Breast epithelium (tissue), 4 donors: Measurements from ENCODE around the gene TYRP1. TPM values are rescaled to one million over a fixed set of nuclear protein-coding genes. Genes with fewer than 3 reads are reported as not detected.

Experiments used
- DNase-seq, 2 donors: peaks; one replicate each; pipeline ENCODE4 v3.0.0-alpha.2; 2019; ENCODE audit warnings: low spot score in 2 of 2
- H3K27ac ChIP-seq, 2 donors: fragments of 200-600 bp; sonication (generic) in 1 of 2; one replicate each; pipeline ENCODE4 v1.5.1; 2016 to 2019; ENCODE audit warnings: mild to moderate bottlenecking in 1 of 2
- H3K27me3 ChIP-seq, 2 donors: fragments of 200-600 bp; sonication (generic) in 1 of 2; one replicate each; pipeline versions ENCODE4 v1.5.1 to v1.6.0; 2017 to 2019; ENCODE audit warnings: control low read depth in 1 of 2, mild to moderate bottlenecking in 1 of 2
- H3K36me3 ChIP-seq: fragments of 200-600 bp; one replicate; pipeline ENCODE4 v1.5.1; 2019
- H3K4me1 ChIP-seq, 2 donors: fragments of 200-600 bp; sonication (generic); one replicate each; pipeline ENCODE4 v1.5.1; 2016 to 2019; ENCODE audit warnings: control low read depth in 1 of 2
- H3K4me3 ChIP-seq, 3 donors: fragments of 200-600 bp; sonication (generic); 1 replicate in 2 of 3; 2 replicates in 1 of 3; pipeline ENCODE4 v1.5.1; 2016 to 2019; ENCODE audit warnings: mild to moderate bottlenecking in 3 of 3, moderate library complexity in 2 of 3
- H3K9me3 ChIP-seq, 2 donors: fragments of 200-600 bp; sonication (generic) in 1 of 2; one replicate each; pipeline ENCODE4 v1.5.1; 2016 to 2019; ENCODE audit warnings: control low read depth in 1 of 2
- POLR2A ChIP-seq: fragments of 450-650 bp; IDR thresholded peaks from one replicate; pipeline ENCODE4 v1.6.1; 2016; ENCODE audit warnings: antibody characterized with exemption, mild to moderate bottlenecking, moderate library complexity
- POLR2AphosphoS5 ChIP-seq, 3 donors: sonication (generic); formaldehyde crosslinking; IDR thresholded peaks; one replicate each; pipeline ENCODE4 v1.6.1; 2017; ENCODE audit warnings: antibody characterized with exemption in 3 of 3
- intact Hi-C: fragments of 100-400 bp; cut with DNase I; formaldehyde crosslinking; loops from one replicate; pipeline ENCODE4 v1.15.1; 2023; ENCODE audit warnings: low total_unique reads
- total RNA-seq, 3 donors: library from RNA; depleted of rRNA; stranded (reverse); fragments of >200 nt; gene quantifications; one replicate each; pipeline ENCODE4 v1.1.0, GENCODE V29; 2016
- TF ChIP-seq, protein P1 (sequence below), 3 donors: fragments of 450-650 bp; IDR thresholded peaks; one replicate each; pipeline ENCODE4 v1.5.1; 2016 to 2017; ENCODE audit warnings: antibody characterized with exemption in 3 of 3, mild to moderate bottlenecking in 3 of 3, moderate library complexity in 3 of 3

TYRP1 gene
- total RNA-seq, 3 donors from 2014 or later, result not detected

DNA sequence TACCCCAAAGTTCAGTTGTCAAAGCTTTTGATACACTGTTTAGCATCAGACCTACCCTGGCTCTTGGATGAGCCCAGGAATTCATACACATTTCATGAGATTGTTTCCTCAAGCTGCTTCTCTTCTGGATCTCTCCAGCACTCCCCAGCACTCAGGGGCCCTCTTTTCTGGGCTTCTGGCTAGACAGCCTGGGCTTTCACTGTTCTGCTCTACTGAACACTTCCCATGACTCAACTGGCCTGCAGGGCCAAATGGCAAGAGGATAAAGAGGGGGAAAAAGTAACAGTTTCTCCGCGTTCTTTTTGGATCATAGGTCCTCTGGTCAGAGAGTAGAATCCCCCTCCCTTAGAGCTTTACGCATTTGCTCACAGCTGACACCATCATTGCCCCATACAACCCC, 60.7 kb downstream of the TYRP1 start:
- no peak overlapping the region for H3K4me3 ChIP-seq
- no peaks in the 10 kb centered on the region for H3K4me1 ChIP-seq
- TF ChIP-seq POLR2A, result no peak
- TF ChIP-seq POLR2AphosphoS5 (IDR thresholded peaks at IDR 0.05), result no peak
- TF ChIP-seq, protein P1, sequence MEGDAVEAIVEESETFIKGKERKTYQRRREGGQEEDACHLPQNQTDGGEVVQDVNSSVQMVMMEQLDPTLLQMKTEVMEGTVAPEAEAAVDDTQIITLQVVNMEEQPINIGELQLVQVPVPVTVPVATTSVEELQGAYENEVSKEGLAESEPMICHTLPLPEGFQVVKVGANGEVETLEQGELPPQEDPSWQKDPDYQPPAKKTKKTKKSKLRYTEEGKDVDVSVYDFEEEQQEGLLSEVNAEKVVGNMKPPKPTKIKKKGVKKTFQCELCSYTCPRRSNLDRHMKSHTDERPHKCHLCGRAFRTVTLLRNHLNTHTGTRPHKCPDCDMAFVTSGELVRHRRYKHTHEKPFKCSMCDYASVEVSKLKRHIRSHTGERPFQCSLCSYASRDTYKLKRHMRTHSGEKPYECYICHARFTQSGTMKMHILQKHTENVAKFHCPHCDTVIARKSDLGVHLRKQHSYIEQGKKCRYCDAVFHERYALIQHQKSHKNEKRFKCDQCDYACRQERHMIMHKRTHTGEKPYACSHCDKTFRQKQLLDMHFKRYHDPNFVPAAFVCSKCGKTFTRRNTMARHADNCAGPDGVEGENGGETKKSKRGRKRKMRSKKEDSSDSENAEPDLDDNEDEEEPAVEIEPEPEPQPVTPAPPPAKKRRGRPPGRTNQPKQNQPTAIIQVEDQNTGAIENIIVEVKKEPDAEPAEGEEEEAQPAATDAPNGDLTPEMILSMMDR (IDR thresholded peaks at IDR 0.05), result no peak
- DNase-seq, result no peak
- no peak overlapping the region for H3K27ac ChIP-seq
- no peaks in the 10 kb centered on the region for H3K9me3 ChIP-seq
- intact Hi-C loops, result no loop called here
- no peaks in the 10 kb centered on the region for H3K36me3 ChIP-seq
- H3K27me3 ChIP-seq, result no peaks in the 10 kb centered on the region

DNA sequence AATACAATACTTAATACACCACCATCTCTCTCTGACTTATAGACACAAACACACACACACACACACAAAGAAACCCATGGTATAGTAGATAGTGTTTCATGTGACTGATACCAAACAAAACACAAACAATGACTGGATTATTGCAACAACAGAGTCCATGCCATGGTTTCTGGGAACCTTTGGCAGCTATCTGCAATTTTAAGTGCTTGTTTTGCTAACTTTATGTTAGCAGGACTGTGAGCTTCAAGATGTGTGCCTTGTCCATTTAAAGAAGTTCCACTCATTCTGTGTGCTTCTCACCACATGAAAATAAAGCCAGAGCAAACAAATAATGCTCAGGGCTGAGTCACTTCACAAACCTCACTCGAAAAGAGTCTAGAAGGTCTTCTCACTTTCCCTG, 66.6 kb downstream of the TYRP1 start:
- H3K27ac ChIP-seq, result no peak overlapping the region
- H3K36me3 ChIP-seq, result no peaks in the 10 kb centered on the region
- TF ChIP-seq, protein P1 (IDR thresholded peaks at IDR 0.05), result no peak
- TF ChIP-seq POLR2A (no peak), POLR2AphosphoS5 (IDR thresholded peaks at IDR 0.05) (no peak)
- H3K4me1 ChIP-seq, result no peaks in the 10 kb centered on the region
- no peak overlapping the region for H3K4me3 ChIP-seq
- no peaks in the 10 kb centered on the region for H3K9me3 ChIP-seq
- no peaks in the 10 kb centered on the region for H3K27me3 ChIP-seq
- intact Hi-C loops, result no loop called here
- no peak for DNase-seq

Other genes with a start within 250 kb of the TYRP1 start
- gene LURAP1L, start 81.6 kb downstream of the TYRP1 start, total RNA-seq, result 10 to 100 TPM; 12.3 to 25.2 (median 24.1) TPM